Stimulated activated naive CD8-positive, alpha-beta T cell treated with anti-CD3 and anti-CD28 coated beads, Interleukin-15, Interleukin-2, amounts not matched to agents 100 U/mL and 50 U/mL, for 24 hours (primary cell): ENCODE measurements around the gene FREM2.

Source experiments
- ATAC-seq: fragments of 150-1000 bp; cut with Tn5 transposase; one replicate; pipeline ENCODE4 v1.10.0; 2021
- DNase-seq: peaks from one replicate; pipeline ENCODE4 v3.0.0; 2021

Gene FREM2

GRCh38 chr13:38824342-38824741, 137.5 kb downstream of the FREM2 start:
- peak; percentile 65 for ATAC-seq
- no peak for DNase-seq

DNA sequence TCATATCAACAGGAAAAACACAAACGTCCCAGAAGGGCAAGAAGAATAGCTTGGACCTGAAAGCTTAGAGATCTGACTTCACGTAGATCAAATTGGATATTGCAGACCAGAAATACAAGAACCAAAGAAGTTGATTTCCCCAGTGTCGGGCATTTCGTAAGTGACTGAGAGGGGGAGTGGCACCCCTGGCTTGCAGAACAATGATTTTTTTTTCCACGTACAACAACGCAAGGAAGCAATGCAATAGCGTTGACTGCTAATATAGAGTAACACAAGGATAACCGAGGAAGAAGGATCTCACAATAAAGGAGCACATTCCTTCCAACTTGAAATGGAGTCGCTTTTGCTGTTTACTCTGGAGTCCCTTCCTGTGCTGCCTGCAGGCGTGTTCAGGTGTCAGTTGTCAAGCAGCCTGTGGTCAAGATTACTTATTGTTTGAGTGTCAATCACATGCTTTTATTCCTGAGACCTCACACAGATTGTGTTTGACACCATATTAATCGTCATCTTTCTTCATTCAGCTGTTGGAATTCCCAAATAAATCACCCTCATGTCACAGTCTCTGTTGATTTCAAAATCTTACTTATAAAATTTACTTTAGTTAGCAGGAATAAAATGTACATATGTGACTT, 139.4 kb downstream of the FREM2 start:
- DNase-seq (no peak), ATAC-seq (no peak)

DNA sequence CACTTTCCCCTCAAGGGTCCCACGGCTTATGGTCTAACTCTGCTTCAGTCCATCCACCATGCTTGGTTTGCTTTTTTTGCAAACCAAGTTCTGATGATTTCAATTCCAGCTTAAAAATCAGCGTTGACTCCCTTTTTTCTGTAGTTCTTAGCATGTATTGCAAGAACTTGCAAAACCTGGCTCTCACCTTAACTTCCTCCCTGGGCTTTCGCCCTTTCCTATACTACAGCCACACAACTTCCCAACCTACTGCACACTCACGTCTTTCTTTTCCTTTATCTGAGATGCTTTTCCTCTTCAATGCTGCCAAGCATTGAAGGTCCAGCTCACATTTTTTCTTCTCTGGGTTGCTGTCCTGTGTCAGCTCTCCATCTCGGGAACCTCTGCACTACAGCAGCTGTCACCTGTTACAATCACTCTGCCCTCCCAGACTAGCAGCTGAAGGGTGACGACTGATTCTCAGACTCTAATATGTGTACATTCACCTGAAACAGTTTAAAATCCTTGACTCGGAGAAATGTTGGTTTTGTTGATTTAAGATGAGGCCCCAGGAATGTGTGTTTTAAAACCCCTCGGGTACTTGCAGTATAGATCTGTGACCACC, 143.7 kb downstream of the FREM2 start:
- no peak for ATAC-seq

DNA sequence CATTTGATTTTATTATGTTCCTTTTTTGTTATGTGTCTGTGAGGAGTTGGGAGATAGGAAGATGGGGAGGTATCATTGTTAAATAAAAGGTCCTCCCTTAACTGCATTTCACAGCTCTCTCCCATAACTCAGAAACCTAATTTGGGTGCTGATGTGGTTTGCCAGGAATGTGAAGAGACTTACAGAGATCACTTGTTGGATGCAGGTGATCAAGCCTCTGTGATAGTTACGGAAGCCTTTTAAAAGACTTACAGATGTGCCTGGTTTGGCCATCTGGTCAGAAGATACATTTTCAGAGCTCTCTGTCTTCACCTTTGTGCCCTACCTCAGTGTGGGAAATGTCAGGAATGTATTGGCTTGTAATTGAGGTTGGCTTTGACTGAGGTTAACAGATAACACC, 157.7 kb downstream of the FREM2 start:
- no peak for DNase-seq
- no peak for ATAC-seq

More for the DNA sequence above, 143.7 kb downstream of the FREM2 start:
- no peak for DNase-seq

DNA sequence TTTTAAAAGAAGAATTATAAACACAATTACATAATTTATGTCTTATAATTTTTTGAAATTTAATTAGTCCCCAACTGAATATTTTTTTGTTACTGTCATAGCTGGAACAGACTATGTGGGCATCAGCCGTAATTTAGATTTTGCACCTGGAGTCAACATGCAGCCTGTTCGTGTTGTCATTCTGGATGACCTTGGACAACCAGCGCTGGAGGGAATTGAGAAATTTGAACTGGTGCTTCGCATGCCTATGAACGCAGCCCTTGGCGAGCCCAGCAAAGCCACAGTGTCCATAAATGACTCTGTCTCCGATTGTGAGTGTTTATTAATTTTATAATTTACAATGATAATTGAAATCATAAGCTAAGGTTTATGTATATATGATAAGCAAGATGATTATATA, 161.5 kb downstream of the FREM2 start:
- ATAC-seq, result no peak
- DNase-seq, result no peak

DNA sequence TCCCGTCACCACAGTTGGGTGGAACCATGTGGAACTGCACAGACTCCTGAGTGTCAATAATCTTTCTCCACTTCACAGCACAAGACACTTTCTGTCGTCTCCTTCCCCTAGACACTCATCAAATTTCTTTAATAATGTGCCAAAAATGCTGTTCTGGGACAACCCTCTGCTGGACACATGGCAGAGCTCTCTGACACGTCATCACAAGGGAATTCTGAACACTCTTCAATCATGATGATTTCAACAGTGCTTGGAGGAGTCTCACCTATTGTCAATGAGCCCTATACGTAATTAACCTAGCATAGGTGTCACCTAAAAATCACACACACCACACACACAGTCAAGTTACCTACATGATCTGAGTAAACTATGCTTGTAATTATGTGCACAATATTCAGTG, 162.4 kb downstream of the FREM2 start:
- DNase-seq (no peak), ATAC-seq (no peak)

DNA sequence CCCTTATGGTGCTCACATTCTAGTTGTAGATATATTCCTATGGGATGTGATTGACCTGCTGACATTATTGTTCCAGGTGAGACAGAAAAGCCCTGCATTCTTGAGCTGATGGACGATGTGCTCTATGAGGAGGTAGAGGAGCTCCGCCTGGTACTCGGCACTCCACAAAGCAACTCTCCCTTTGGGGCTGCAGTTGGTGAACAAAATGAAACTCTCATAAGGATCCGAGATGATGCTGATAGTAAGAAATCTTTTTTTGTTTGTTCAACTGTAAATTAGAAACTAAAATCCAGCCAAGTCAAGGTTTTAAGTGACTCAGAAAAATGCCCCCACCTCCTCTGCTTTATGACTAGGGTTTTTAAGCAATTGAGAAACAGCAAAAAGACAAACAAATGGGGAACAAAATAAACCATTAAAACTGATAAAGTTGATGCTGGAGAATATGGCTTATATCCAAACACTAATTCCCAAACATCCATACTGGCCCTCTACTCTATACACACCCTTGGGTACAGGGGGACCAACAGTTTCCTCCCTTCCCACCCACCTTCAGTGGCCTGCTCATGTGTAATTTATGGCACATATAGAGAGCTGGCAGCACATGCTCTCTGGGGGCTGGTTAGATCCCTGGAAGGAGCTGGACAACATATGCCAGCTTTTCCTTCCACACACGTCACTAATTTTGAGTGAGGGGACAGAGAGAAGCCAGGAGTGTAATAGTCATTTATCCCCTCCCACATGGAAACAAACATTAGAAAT, 164.2 kb downstream of the FREM2 start:
- no peak for DNase-seq

DNA sequence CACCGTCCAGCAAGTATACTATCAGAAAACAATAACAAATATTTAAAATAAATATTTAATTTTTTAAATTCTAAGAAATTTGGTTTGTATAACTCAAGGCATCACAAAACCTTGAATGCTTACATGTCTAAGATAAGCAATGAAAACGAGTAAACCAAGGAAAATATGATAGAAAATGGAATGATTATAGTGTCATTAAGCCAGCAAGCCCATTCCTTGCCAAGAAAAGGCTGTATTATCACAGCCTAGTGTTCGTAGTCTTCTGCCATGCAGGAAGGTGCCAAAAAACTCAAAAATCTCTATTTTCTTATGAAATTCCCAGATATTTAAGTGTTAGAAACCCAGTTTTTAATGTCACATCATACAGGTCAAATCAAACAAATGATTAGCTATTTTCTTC, 167.3 kb downstream of the FREM2 start:
- no peak for DNase-seq
- ATAC-seq, result no peak

More for the DNA sequence above, 164.2 kb downstream of the FREM2 start:
- ATAC-seq, result no peak

- DNase-seq, result no peak
- no peak for ATAC-seq
Measured at GRCh38 chr13:38856065-38856464, 169.2 kb downstream of the FREM2 start.

- no peak for ATAC-seq
- DNase-seq, result no peak
Measured at GRCh38 chr13:38862443-38862842, 175.6 kb downstream of the FREM2 start.

DNA sequence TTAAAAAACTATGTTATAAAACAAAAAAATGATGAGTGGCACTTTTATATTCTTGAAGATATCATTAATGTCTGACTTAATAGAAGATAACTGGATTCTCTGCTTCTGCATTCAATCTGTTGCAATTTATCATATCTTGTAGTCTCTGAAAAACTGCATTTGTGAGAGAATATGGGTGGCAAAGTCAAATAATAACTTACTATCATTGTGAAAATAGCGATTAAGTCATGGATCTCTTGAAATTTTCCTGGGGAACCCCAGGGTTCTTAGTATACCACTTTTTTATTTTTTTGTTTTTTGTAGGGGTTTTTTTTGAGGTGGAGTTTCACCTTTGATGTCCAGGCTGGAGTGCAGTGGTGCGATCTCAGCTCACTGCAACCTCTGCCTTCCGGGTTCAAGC, 176.7 kb downstream of the FREM2 start:
- DNase-seq, result no peak
- ATAC-seq, result no peak

- no peak for DNase-seq
- ATAC-seq, result no peak
Measured at GRCh38 chr13:38866649-38867048, 179.8 kb downstream of the FREM2 start.

GRCh38 chr13:38868399-38868798, 181.5 kb downstream of the FREM2 start:
- no peak for ATAC-seq
- DNase-seq, result no peak

GRCh38 chr13:38868870-38869269, 182.0 kb downstream of the FREM2 start:
- DNase-seq (no peak), ATAC-seq (no peak)

DNA sequence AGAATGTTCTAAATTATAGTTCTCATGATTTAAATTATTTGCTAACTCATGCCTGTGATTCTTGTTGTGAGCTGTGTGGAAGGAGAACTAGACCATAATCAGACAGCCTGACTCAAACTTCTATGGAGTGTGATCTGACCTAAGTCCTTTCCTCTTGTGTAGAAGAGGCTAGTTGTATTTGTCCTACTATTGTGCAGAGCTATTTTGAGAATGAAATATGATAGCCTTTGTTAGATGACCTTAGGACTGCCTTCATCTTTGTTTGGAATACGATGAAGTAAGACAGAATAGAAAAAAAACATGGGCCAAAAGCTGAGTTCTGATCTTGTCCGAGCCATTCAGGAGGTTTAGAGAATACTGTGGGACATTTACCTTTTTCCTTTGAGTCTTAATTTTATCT, 184.4 kb downstream of the FREM2 start:
- no peak for DNase-seq
- ATAC-seq, result no peak

DNA sequence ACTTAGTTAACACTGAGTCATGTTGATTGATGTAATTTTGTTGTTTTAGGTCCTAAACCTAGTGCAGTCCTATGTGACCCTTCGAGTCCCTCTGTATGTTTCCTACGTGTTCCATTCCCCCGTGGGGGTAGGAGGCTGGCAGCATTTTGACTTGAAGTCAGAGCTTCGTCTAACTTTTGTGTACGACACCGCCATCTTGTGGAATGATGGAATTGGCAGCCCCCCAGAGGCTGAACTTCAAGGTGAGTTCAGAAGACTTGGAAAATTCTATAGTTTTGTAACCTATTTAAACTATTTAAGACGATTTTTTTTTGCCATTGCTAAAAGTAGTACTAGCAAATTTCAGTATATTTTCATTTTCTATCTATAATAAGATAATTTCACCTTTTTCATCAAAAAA, 185.8 kb downstream of the FREM2 start:
- DNase-seq (peak; percentile 49), ATAC-seq (peak; percentile 28)

DNA sequence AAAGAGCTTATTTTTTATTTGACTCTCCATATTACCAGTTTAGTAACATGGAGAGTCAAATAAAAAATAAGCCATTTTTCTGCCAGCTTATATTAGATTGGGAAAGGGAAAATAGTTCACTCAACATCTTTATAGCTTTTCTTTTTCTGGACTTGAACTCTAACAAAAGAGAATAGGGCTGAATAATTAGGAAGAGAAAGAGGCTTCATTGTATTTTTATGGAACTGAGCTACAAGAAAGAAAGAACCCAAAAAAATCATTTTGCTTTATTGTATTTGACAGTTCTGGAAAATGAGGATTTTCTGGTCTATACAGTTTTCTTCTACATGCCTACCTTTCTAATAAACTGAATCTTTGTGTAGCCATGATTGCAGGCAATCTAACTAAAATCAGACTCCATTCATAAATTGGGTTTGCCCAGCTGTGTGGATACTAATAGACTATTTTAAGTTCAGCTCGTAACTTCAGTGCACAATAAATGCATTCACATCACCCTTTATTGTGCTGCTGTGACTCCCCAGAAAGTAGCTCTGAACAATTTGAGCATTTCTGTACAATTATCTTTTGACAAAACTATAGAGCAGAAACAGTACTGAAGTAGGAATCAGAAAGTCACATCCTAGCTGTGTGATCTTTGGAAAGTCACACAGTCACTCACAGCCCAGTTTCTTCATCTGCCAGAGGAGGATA, 188.5 kb downstream of the FREM2 start:
- DNase-seq, result no peak
- ATAC-seq, result no peak

GRCh38 chr13:38879278-38879677, 192.4 kb downstream of the FREM2 start:
- ATAC-seq, result no peak
- DNase-seq, result no peak

- DNase-seq, result no peak
- ATAC-seq, result no peak
Measured at GRCh38 chr13:38879786-38880185, 192.9 kb downstream of the FREM2 start.

- DNase-seq, result no peak
- no peak for ATAC-seq
Measured at GRCh38 chr13:38880397-38880796, 193.5 kb downstream of the FREM2 start.

DNA sequence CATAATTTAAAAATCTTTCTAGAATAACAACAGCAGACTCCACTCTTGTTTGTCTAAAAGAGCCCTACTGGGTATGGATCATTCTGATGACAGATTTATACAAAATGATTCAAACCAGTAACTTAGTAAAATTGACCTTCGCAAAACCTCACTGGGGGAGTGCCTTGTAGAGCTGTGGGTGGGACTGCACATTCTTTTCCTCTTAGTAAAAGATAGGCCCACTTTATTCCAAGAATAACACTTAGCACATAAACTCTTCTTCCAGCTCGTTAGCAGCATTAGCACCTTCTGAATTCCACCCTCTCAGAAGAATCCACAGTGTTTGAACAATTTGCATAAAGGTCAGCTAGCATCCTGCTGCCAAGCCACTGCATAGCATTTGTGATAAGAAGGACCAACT, 196.9 kb downstream of the FREM2 start:
- DNase-seq (no peak), ATAC-seq (no peak)

GRCh38 chr13:38888309-38888708, 201.4 kb downstream of the FREM2 start:
- DNase-seq, result no peak
- peak; percentile 46 for ATAC-seq

DNA sequence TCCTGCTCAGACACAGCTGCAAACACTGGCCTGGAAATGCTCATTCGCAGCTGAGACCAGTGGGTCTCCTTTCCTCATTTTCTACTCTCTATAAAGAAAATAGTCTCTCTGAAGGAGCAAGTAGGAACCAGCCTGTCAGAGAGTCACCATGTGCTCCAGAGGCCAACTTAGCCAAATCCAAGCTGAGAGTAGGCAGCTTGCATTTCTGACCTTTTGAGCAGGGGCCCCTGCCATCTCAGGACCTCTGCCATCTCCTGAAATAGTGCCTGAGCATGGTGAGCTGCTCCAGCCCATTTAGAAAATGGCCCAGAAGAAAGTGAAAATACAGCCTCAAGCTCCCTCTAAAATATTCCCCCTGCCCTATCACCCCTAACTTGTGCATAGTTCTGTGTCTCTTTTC, 208.2 kb downstream of the FREM2 start:
- DNase-seq (no peak), ATAC-seq (no peak)
